Spleen (tissue), 7 donors: Measurements from ENCODE around the gene SIPA1L3.

ENCODE experiments used
- CTCF ChIP-seq, 11 experiments: fragments of 200-600 bp in 7 of 11; fragments of 450-650 bp in 4 of 11; sonication (generic) in 4 of 11; IDR thresholded peaks in 8 of 11; conservative IDR thresholded peaks in 3 of 11; 1 replicate in 7 of 11; 2 replicates in 4 of 11; pipeline versions ENCODE4 v1.4.0 to v1.8.0; 2016 to 2021; ENCODE audit warnings: antibody characterized with exemption in 11 of 11, inconsistent platforms in 4 of 11, mild to moderate bottlenecking in 1 of 11
- POLR2A ChIP-seq, 3 donors: fragments of 450-650 bp; IDR thresholded peaks; one replicate each; pipeline ENCODE4 v1.5.1; 2017; ENCODE audit warnings: antibody characterized with exemption in 3 of 3, mild to moderate bottlenecking in 1 of 3
- POLR2AphosphoS5 ChIP-seq, 3 donors: sonication (generic); formaldehyde crosslinking; IDR thresholded peaks; one replicate each; pipeline ENCODE4 v1.5.1; 2017; ENCODE audit warnings: antibody characterized with exemption in 3 of 3
- donor health status: DM: no; HTN: no; CAD: no; lungs with moderate emphysema.
- donor health status: DM: no; HTN: no; CAD: no.
- donor health status: DM: no; HTN: no; CAD: no.

DNA sequence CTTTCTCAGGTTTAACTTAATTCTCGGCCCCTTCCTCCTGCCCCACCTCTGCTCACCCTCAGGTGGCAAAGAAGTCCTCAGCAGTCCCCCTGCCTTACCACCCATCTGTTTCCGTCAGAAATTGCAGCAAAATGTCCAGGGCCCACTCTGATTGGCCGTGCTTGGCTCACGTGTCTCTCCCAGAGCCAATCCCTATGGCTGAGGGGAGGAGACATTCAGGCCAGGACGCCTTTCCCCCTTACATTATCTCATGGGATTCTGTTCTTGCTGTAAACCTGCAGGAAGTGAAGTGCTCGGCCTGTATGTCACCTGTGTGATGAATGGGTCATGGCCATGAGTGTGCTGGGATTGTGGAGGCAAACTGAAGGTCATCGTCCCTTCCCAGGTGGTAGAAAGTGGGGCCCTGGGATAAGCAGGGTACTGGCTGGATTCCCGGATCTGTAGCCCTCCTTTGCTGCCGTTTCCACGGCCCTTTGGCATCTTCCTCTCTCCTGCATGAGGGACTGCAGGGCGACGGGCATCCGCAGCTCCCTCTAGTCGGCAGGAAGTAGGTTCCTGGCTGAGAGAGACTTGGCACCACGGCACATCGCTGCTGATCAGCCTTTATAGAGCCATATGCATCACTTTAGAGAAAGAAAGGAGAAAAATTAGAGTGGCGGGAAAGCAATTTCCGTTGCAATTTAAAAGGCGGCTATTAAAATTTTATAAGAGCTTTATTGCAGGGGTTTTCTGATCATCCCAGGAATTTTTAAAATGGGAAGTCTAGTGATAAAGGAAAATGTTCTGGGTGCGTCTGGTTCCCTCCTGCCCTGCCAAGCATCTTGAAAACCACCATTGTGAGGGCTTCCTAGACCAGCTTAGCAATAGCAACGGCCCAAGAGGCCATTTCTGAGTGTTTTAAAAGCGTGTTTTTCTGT lies 118.2 kb downstream of the SIPA1L3 start:
- no peak for TF ChIP-seq CTCF (IDR thresholded peaks at IDR 0.05 in 8 of 11, conservative IDR thresholded peaks at IDR 0.05 in 3 of 11)
- TF ChIP-seq POLR2A (IDR thresholded peaks at IDR 0.05) = no peak
- TF ChIP-seq POLR2AphosphoS5 (IDR thresholded peaks at IDR 0.05) = peak in 1 of 3 donors; percentile 23
